Prostate gland (tissue), 2 donors: ENCODE data around the gene TNFSF9.

ENCODE experiments used
- POLR2A ChIP-seq: fragments of 450-650 bp; IDR thresholded peaks from one replicate; pipeline ENCODE4 v1.6.1; 2016; ENCODE audit warnings: antibody characterized with exemption, mild to moderate bottlenecking
- POLR2AphosphoS5 ChIP-seq: sonication (generic); formaldehyde crosslinking; IDR thresholded peaks from one replicate; pipeline ENCODE4 v1.6.1; 2017; ENCODE audit warnings: antibody characterized with exemption
- TF ChIP-seq, protein P1 (sequence below), 4 experiments: fragments of 200-600 bp in 2 of 4; fragments of 450-650 bp in 2 of 4; sonication (generic) in 2 of 4; IDR thresholded peaks; 1 replicate in 3 of 4; 2 replicates in 1 of 4; pipeline ENCODE4 v1.5.1; 2016 to 2019; ENCODE audit warnings: antibody characterized with exemption in 4 of 4, mild to moderate bottlenecking in 2 of 4, moderate library complexity in 2 of 4

DNA sequence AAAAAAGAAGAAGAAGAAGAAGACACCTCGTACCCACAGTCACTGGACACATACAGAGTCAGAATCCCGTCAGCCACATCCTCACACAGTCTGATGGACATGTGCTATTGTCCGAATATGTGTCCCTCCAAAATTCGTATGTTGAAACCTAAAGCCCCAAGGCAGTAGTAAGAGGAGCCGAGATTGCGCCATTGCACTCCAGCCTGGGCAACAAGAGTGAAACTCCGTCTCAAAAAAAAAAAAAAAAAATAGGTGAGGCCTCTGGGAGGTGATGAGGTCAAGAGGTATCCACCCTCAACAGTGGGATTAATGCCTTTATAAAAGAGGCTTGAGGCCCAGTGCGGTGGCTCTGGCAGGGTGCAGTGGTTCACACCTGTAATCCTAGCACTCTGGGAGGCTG lies 46.6 kb upstream of the TNFSF9 start:
- TF ChIP-seq, protein P1, sequence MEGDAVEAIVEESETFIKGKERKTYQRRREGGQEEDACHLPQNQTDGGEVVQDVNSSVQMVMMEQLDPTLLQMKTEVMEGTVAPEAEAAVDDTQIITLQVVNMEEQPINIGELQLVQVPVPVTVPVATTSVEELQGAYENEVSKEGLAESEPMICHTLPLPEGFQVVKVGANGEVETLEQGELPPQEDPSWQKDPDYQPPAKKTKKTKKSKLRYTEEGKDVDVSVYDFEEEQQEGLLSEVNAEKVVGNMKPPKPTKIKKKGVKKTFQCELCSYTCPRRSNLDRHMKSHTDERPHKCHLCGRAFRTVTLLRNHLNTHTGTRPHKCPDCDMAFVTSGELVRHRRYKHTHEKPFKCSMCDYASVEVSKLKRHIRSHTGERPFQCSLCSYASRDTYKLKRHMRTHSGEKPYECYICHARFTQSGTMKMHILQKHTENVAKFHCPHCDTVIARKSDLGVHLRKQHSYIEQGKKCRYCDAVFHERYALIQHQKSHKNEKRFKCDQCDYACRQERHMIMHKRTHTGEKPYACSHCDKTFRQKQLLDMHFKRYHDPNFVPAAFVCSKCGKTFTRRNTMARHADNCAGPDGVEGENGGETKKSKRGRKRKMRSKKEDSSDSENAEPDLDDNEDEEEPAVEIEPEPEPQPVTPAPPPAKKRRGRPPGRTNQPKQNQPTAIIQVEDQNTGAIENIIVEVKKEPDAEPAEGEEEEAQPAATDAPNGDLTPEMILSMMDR (IDR thresholded peaks at IDR 0.05): no peak
- TF ChIP-seq POLR2A (no peak), POLR2AphosphoS5 (no peak)
